ENCODE measurements around the gene C19orf38. TPM values are rescaled to one million over a fixed set of nuclear protein-coding genes. Genes with fewer than 3 reads are reported as not detected.
"Not testable (repeated sequence)": the region's sequence is repeated elsewhere in the genome, so short reads cannot be mapped to it uniquely, and the experiment has no call there.

C19orf38 gene
- polyA plus RNA-seq, 3 donors, result 1.3 to 2.5 (median 2.0) TPM

DNA sequence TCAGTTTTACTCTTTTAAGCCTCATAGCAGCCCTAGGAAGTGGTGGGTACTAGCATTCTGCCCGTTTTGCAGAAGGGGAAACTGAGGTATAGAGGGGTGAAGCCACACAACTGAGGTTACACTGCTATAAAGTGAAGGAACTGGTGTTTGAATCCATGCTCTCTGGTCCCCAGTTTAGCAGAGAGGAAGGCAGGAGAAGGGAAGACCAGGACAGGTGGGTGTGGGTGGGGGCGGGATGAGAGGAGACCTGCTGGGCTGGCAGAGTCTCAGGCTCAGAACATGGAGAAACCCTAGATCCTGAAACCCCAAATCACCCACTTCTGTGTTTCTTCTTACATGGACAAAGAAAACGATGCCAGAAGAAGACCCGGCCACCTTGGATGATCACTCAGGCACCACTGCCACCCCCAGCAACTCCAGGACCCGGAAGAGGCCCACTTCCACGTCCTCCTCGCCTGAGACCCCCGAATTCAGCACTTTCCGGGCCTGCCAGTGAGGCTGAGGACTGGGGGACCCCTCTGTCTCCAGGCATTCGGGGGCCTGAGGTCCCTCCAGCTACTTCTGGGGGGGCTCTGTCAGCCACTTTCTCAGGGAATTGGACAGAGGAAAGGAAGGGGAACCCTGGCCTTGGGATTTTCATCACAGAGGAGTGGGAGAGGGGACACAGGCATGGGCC lies 20.8 kb downstream of the C19orf38 start:
- no peak for DNase-seq (ENCODE audit: extremely low read depth in 1 of 11, low read depth in 9 of 11, low spot score in 4 of 11)

DNA sequence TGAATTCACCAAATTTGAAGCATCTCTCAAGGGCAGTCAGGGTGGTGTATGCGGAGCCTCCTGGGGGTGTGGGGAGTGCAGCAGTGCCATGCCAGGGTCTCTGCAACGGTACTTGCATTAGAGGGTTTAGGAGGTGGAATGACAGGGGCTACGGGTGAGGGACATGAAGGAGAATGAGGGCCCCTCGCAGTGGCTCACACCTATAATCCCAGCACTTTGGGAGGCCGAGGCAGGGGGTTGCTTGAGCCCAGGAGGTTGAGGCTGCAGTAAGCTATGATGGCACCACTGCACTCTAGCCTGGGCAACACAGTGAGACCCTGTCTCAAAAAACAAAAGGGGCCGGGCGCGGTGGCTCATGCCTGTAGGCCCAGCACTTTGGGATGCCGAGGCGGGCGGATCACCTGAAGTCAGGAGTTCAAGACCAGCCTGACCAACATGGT lies 21.7 kb downstream of the C19orf38 start:
- DNase-seq (ENCODE audit: extremely low read depth in 1 of 11, low read depth in 9 of 11, low spot score in 4 of 11), result not testable (repeated sequence)

DNA sequence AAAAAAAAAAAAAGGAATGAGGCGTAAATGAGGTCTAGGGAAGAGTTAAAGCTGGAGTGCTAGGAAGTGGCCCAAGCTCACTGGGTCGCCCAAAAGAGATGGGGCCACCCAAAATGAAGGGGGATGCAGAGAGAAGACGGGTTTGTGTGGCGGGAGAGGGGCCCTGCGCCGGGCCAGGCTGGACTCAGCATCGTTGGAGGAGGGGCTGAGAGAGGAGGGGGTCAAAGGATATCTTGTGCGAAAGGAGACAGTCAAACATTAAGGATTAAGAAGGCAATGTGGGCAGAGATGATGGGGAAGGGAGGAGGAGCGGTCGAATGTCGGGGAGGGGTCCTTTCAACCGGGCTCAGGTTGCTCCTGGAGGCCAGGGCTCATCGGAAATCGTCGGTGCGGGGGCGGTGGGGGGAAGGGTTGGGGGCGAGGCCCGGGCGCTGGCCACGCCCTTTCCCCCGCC lies 22.3 kb downstream of the C19orf38 start:
- DNase-seq (ENCODE audit: extremely low read depth in 1 of 11, low read depth in 9 of 11, low spot score in 4 of 11), result peak in 2 of 11 donors; percentile 65 to 73

DNA sequence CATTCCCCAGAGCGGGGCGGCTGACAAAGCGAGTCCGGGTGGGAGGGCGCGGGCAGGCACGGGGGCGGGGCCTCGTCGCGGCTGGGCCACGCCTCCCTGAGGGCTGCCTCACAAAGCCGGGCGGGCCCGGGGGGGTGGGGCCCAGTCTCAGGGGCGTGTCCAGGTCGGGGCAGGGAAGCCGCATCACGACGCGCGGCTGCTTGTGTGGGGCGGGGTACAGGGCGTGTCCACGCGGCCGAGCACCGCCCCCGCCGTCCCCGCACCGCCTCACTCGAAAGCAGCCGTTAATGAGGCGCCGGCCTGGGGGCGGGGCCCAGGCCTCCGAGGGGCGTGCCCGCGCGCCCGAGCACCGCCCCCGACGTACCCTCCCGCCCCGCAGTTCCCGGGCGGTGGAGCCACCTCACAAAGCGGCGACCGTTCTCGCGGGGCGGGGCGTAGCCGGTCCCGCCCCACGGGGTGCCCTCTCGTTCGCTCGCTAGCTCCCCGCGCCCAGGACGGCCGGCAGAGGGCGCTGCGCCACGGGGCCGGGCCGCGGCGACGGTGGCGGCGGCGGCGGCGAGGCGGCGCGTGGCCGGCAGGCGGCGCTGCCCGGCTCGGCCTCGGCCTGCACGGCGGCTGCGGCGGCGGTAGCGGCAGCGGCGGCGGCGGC lies 22.9 kb downstream of the C19orf38 start, which contains the start of gene CARM1:
Gene CARM1 (plus strand): TSS at position 599 of the 649 bp plus-strand sequence. CDS start 150 bp downstream, outside the sequence.
- DNase-seq (ENCODE audit: extremely low read depth in 1 of 11, low read depth in 9 of 11, low spot score in 4 of 11), result peak; percentile 89 to 98 (median 97)

DNA sequence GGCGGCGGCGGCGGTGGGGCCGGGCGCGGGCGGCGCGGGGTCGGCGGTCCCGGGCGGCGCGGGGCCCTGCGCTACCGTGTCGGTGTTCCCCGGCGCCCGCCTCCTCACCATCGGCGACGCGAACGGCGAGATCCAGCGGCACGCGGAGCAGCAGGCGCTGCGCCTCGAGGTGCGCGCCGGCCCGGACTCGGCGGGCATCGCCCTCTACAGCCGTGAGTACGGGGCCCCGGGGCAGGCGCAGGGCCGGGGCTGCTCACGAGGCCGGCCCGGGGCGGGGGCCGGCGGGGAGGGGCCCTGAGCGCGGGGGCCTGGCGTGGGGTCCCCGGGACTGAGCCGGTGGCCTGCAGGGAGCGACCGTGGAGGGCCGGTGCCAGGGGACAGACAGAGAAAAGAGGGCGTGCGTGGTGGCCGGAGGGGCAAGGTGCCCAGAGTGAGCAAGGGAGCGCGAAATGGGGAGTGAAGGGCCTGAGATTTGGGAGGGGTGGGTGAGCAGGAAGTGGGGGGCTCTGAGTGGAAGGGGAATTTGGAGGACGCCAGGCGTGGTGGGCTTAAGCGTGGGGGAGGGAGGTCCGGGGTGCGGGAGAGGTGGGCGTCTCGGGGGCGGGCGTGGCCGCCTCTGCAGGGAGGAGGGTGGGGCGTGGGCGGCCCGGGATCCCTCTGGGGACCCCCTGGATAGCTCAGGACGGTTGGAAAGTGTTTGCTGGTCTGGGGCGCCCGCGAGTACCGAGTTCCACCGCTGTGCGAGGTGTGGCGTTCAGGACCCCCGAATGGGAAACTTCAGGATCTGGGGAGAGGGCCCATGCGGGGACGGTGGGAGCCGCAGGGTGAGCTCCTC lies 23.7 kb downstream of the C19orf38 start:
- no peak for DNase-seq (ENCODE audit: extremely low read depth in 1 of 11, low read depth in 9 of 11, low spot score in 4 of 11)

DNA sequence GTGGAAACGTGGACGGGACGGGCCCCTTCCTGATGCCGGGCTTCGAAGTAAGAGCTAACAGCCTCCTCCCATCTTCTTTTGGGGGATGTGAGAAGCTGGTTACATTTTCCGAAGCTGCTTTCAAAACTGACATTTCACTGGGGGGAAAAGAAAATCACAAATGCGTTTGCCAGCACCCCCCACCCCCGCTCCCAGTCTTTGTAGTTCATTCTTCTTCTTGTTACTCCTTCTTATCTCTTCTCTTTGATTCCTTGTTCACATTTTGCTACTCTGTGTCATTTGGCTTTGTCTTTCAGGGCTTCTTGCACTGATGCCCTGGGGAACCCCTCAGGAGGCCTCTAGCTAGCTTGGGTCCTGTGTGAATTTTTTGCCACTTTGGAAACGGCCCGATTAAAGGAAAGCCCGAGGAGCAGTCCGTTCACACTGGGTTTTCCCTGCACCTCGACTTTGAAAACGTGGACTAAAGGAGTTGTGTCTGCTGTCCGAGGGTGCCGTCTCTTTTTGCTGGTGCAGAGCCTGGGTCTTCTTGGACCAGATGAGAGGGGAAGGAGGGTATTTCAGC lies 24.4 kb downstream of the C19orf38 start:
- DNase-seq (ENCODE audit: extremely low read depth in 1 of 11, low read depth in 9 of 11, low spot score in 4 of 11), result no peak

DNA sequence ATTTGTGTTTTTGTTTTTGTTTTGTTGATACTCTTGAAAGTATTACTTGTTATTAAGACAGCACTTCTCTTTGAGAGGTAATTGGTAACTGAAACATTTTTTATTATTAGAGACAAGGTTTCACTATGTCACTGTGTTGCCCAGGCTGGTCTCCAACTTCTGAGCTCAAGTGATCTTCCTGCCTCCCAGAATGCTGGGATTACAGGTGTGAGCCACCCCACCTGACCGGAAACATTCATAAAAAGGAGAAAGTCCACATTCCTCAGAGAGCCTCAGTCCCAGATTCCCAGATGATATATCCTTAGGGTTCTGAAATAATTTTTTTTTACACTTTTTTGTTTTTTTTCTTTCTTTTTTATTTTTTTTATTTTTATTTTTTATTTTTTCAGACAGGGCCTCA lies 25.8 kb downstream of the C19orf38 start:
- DNase-seq (ENCODE audit: extremely low read depth in 1 of 11, low read depth in 9 of 11, low spot score in 4 of 11), result no peak

DNA sequence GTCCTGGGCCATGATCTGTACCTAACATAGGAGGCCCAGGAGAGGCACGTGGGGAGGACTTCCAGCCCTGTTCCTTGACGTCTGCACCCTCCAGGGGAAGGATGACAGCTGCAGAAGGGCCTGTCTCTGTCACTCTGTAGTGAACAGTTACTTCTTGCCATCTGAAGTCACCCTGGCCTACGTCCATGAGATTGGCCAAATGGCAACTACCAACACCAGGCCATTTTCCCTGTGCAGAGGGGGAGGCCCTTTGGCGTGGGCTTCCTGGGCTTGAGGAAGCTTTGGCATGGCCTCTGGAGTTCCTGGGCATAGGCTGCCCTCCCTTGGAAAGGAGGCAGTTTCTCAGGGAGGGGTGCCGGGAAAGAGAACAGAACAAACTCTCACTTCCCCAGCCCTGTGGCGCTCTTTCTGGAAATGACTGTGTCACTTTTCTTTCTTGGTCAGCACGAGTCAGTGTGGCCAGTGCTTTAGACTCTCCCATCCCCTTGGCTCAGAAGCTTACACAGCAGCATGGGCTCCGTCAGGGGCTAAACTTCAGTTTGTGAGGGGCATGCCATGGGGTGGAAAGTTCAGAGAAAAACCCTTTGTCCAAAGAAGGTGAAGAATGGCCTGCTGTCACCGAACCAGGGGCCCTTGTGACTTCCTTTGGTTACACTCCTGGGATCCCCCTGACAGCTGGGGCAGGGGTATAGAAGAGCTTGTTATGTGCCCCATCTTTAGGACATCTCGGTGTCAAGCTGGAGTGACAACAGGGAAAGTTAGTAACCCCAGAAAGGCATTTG lies 28.4 kb downstream of the C19orf38 start:
- no peak for DNase-seq (ENCODE audit: extremely low read depth in 1 of 11, low read depth in 9 of 11, low spot score in 4 of 11)

DNA sequence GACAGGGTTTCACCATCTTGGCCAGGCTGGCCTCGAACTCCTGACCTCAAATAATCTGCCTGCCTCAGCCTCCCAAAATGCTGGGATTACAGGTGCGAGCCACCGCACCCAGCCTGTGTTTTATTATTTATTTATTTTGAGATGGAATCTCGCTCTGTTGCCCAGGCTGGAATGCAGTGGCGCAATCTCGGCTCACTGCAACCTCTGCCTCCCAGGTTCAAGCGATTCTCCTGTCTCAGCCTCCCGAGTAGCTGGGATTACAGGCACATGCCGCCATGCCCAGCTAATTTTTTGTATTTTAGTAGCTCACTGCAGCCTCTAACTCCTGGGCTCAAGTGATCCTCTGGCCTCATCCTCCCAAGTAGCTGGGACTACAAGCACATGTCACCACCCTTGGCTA lies 29.4 kb downstream of the C19orf38 start:
- DNase-seq (ENCODE audit: extremely low read depth in 1 of 11, low read depth in 9 of 11, low spot score in 4 of 11), result not testable (repeated sequence)

DNA sequence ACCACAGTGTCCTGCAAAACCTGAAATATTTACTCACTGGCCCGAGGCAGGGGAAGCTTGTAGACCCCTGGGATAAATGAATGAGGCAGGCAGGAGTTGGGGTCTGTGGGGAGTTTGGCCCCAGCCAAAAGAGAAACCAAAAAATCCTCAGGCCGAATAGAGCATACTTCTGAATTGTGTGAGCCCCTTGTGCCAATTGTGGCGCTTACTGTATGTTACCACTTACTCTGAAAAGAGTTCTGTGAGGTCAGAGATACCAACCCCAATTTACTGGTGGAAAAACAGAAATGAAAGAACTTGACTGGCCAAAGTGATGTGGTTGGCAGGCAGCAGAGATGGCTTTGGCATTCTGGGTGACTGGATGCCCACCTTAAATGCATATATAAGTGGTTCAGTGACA lies 30.0 kb downstream of the C19orf38 start:
- no peak for DNase-seq (ENCODE audit: extremely low read depth in 1 of 11, low read depth in 9 of 11, low spot score in 4 of 11)

DNA sequence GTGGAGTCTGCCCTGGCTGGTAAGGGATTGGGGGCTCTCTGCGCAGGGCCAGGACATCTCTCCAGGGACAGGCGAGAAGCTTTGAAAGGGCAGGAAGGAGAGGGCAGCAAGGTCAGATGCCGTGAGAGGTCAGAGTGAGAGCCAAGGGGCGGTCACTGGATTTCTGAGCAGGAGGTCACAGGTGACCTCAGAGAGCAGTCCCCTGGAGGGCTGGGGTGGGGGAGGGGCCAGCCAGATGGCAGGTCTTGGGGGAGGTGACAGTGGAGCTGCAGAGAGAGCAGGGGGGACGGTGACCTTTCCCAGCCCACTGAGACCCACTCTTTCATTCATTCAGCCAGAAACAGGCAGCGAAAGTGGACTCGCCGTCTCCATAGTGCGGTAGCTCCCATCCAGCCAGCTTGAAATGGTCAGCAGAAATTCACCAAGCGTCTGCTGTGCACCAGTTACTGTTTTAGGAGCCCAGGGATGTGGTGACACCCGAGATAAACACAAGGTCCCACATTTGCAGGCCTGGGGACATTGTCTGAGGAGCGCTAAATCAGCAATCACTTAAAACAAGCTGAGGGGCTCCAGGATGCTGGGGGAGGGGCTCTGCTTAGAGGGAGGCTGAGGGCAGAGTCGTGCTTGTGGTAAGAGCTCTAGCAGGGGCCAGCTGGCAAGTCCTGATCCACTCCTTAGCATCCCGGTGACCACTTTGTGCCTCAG lies 33.3 kb downstream of the C19orf38 start:
- DNase-seq (ENCODE audit: extremely low read depth in 1 of 11, low read depth in 9 of 11, low spot score in 4 of 11), result no peak

DNA sequence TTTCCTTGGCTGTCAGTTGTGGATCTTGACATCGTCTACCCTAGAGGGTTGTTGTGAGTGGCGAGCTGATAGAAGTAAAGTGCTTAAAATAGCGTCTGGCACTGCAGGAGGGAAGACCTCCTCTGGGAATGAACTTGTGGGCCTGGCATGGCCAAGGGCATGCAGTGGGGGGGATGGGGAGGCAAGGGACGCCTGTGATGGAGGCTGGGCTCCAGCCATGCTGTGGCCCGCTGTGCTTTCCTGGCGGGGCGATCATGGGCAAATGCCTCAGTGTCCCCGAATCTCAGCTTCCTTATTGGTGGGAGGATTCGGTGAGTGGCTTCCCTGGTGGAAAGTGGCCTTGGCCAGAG lies 33.9 kb downstream of the C19orf38 start:
- DNase-seq (ENCODE audit: extremely low read depth in 1 of 11, low read depth in 9 of 11, low spot score in 4 of 11), result no peak

DNA sequence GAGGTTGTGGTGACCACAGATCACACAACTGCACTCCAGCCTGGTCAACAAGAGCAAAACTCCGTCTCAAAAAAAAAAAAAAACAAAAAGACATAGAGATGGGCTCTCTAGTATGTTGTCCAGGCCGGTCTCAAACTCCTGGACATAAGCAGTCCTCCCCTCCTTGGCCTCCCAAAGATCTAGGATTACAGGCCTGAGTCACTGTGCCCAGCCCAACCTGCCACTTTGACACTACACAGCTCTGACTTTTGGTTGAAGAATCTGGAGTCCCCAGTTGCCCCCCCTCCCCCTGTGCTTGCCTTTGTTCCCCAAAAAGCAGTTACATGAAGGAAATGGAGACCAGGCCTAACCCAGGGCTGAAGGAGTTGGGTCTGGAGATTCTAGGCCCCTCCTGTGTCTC lies 36.1 kb downstream of the C19orf38 start:
- no peak for DNase-seq (ENCODE audit: extremely low read depth in 1 of 11, low read depth in 9 of 11, low spot score in 4 of 11)

DNA sequence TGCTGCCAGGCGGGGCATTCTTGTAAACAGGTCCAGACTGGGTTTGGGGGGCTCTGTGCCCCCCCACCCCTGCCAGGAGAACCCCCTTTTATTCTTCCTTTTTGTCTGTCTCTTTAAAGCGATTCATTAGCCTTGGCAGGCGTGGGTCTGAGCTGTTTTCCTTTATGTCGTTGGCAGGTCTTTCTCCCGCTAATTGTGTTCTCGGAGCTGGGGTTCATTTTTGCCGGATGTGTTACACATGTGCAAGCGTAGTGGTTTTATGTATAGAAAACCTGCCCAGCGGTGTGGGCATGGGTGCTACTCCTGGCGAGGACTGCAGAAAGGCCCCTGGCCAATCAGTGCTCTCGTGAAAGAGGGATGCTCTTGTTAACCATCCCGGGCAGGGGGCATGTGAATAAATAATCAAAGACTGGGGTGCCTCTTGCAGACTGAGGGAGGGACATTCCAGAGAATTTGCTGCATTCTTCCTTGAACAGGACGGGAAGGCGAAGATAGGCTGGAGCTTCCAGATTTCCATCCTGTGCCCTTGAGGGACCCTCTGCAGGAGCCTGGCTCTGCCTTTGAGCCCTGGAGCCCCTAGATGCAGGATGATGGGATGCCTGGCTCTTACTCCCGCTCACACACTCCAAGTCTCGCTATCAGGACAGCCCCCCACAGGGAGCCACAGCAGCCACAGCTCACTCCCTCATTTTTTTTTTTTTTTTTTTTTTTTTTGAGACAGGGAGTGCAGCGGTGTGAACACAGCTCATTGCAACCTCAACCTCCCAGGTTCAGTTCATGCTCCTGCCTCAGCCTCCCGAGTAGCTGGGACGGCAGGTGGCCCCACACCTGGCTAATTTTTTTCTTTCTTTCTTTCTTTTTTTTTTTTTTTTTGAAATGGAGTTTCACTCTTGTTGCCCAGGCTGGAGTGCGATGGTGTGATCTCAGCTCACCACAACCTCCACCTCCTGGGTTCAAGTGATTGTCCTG lies 37.3 kb downstream of the C19orf38 start:
- no peak for DNase-seq (ENCODE audit: extremely low read depth in 1 of 11, low read depth in 9 of 11, low spot score in 4 of 11)

DNA sequence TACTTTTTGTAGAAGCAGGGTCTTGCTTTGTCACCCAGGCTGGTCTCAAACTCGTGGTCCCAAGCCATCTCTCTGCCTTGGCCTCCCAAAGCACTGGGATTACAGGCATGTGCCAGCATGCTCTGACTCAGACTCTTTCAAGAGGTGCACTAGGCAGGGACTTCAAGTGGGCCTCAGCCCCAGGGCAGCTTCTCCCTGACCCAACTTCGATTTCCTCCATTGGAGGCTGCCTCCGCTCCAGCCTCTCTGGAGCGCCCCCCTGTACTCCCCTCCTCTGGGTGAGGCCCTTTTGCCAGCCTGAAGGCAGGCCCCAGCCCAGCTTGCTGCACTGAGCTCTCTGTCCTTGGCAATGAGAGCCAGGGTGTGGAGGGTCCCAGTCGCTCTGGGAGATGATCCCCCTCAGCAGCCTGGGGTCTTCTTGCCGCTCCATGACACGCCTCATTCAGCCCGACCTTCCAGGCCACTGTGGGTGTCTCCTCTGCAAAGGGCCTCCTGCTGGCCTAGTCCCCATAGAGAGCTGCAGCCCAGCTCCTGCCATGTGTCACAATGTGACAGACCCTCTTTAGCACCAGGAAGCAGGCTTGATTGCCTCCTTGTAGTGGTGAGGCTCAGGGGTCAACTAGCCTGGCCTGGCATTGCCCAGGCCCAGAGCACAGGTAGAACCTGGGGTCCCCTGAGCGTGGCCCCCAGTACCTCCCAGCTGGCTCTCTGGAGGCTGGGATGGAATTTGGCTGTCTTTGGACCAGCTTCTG lies 39.6 kb downstream of the C19orf38 start:
- DNase-seq (ENCODE audit: extremely low read depth in 1 of 11, low read depth in 9 of 11, low spot score in 4 of 11), result no peak

DNA sequence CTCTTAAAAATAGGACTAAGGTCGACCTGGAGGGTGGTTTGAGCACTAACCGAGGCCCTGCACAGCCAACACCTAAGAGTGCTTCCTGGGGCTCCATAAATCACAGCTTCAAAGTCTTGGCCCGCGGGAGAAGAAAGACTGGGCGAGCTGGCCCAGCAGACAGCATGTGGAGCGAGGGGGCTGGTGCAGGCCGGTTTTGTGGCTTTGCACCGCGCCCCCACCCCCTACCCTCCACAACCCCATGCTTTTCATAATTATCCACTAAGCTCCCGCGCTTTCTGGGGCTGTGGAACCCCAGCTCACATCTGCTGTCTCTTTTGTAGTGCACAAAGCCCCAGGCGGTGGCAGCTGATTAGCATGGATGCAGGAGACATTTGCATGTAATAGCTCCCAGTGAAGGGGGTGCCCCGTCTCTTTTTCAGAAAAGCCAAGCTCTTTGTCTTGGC lies 40.2 kb downstream of the C19orf38 start:
- no peak for DNase-seq (ENCODE audit: extremely low read depth in 1 of 11, low read depth in 9 of 11, low spot score in 4 of 11)

Measured in renal cortex interstitium (tissue), 11 donors.